Heart left ventricle (tissue), 13 donors: ENCODE measurements around the gene CFAP221.

Experiments used
- CTCF ChIP-seq, 12 donors: fragments of 200-600 bp; sonication (generic) in 4 of 12; IDR thresholded peaks; one replicate each; pipeline versions ENCODE4 v1.5.0 to v1.8.0; 2018 to 2022; ENCODE audit warnings: antibody characterized with exemption in 12 of 12, mild to moderate bottlenecking in 5 of 12
- POLR2A ChIP-seq, 2 donors: fragments of 450-650 bp; IDR thresholded peaks; one replicate each; pipeline ENCODE4 v1.6.1; 2017; ENCODE audit warnings: antibody characterized with exemption in 2 of 2, mild to moderate bottlenecking in 2 of 2, moderate library complexity in 2 of 2
- donor health status: ischemic (EF 13 %, LVEDD 7.1; RV severe dilation, severe dysfunction).
- donor health status: DM: no; HTN: yes; CAD: no.
- donor health status: DM: no; HTN: no; CAD: no.
- donor health status: ischemic (EF 25% LVEDD 6.9; RV normal size, moderate dysfunction).
- donor health status: ischemic (EF 25% LVEDD 5.7; RV mildly dilated, moderate dysfunction).
- donor health status: ischemic (EF 35%, LVEDD 5.7; RV mildly dilated, moderate dysfunction).
- donor health status: nonischemic (EF 11% LVEDD 7.7; RV severe dilation, severe dysfunction).
- donor health status: DM: yes; HTN: yes; CAD: no.
- donor health status: PGD.
- donor health status: ischemic (EF 29% LVEDD 5.4; RV normal size, mild dysfunction).
- donor health status: nonischemic (EF 23%, LVEDD 6.1; RV moderate dilation, normal function).

- TF ChIP-seq POLR2A (IDR thresholded peaks at IDR 0.05) (no peak), CTCF (IDR thresholded peaks at IDR 0.05) (no peak)
These were observed 93.1 kb downstream of the CFAP221 start for GRCh38 chr2:119637371-119637770.
